Keratinocyte (primary cell): ENCODE data around the gene ASB10.

Source experiments
- CTCF ChIP-seq, 3 experiments: IDR thresholded peaks in 1 of 3; conservative IDR thresholded peaks in 1 of 3; optimal IDR thresholded peaks in 1 of 3; 2 replicates in 2 of 3; 3 replicates in 1 of 3; pipeline versions ENCODE3 to v1.5.1; 2011; ENCODE audit warnings: low read length in 3 of 3, mild to moderate bottlenecking in 3 of 3, moderate library complexity in 2 of 3, control low read depth in 1 of 3, inconsistent platforms in 1 of 3; ENCODE audit not compliant: insufficient read depth in 2 of 3; ENCODE audit errors: extremely low read depth in 1 of 3
- EZH2 ChIP-seq: IDR thresholded peaks from one replicate; pipeline ENCODE4 v1.6.1; 2012; ENCODE audit warnings: inconsistent platforms, mild to moderate bottlenecking, low read length, moderate library complexity

GRCh38 chr7:151232091-151232916, 45.3 kb upstream of the ASB10 start, which contains the start of gene CHPF2:
- no peak for TF ChIP-seq CTCF (optimal IDR thresholded peaks at IDR 0.05 in 1 of 3, IDR thresholded peaks at IDR 0.05 in 1 of 3, conservative IDR thresholded peaks at IDR 0.05 in 1 of 3; ENCODE audit: extremely low read depth in 1 of 3, insufficient read depth in 2 of 3, low read length in 3 of 3)
- TF ChIP-seq EZH2: no peak
